Measurements from ENCODE around the gene FGF12.

- TF ChIP-seq CTCF (IDR thresholded peaks at IDR 0.05): no peak
- no peak for TF ChIP-seq POLR2A (IDR thresholded peaks at IDR 0.05)
Measured at GRCh38 chr3:192275741-192276355, 451.5 kb downstream of the FGF12 start.
